Stimulated activated CD4-positive, alpha-beta T cell treated with anti-CD3 and anti-CD28 coated beads, Interleukin-2, amount 100 ng/mL, for 4 hours (primary cell): Measurements from ENCODE around the gene MYO5A.
"Not testable (repeated sequence)": the region's sequence is repeated elsewhere in the genome, so short reads cannot be mapped to it uniquely, and the experiment has no call there.

Source experiments
- DNase-seq: peaks from one replicate; pipeline ENCODE4 v3.0.0-alpha.2; 2020; ENCODE audit warnings: low read depth

MYO5A gene

GRCh38 chr15:52540374-52541012 lies 11.8 kb upstream of the MYO5A start:
- no peak for DNase-seq

DNA sequence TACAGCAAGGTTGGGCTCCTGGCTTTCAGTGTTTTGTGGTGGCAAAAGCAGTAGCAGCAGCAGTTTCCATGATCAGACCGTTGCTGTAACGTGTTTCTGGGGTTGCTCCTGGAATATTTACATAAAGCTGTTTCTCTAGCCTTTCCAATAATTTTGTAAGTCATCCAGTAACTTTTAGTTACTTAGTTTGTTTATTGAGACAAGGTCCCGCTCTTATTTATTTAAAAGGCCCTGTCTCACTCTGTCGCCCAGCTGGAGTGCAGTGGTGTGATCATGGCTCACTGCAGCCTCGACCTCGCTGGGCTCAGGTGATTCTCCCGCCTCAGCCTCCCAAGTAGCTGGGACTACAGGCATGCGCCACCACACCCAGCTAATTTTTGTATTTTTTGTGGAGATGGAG lies 8.8 kb upstream of the MYO5A start:
- DNase-seq: no peak

DNA sequence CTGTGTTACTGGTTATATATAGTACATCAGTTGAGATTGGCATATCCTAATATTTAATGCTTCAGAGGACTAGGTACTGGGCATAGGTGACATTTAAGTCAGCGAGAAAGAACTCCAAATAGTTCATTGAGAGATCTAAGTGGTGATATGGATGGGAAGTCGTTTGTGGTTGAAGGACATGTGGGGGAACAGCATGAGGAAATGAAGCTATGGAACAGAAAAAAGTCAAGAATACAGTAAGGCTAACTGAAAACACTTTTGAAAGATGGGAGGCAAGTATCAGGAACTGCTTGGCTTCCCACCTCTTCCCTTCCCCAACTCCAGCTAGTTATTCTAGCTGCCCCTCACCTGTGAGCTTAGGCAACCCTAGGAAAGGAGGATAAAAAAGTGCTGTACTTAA lies 3.7 kb upstream of the MYO5A start:
- no peak for DNase-seq

DNA sequence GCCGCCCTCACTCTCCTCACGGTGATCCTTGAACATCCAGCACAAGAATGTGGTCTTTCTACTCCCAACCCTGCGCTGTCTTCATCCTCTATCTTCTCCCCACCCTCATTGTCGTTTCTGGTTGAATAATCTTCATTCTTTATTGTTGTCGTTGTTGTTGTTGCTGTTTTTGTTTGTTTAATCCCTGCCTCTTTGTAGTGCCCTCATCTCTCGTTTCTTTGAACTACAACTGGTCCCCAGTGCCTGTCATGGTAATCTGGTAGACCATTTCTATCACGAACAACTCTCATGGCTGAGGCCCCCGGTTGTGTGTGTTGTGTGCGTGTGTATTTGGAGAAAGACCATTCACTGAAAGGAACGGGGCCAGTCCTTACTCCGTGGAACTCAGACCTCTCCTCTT lies 1.3 kb upstream of the MYO5A start:
- no peak for DNase-seq

DNA sequence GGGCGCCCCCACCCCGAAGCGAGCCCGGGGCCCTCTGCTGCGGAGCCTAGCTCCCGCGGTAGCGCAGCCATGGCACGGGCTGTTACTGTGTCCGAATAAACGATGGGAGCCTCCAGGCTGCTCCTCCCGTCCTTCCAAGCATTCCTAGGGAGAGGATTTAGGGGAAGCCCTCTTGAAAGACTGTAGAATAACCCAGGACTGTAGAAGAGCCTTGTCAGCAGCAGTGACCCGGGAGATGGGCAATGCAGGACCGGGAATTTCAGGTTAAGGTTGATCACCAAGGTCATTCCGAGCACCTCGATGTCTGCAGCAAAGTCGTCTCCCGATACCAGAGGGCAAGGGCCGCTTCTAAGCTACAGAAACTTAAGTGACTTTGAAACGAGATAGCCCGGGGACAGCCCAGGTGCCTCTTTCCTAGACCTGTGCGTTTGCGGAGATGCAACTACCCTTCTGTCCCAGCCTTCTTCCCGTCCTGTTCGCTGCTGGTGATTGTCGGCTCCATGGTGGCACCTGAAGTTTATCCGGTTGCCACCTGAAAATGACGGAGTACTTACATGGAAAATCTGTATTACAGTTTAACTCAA lies 753 bp upstream of the MYO5A start:
- no peak for DNase-seq

DNA sequence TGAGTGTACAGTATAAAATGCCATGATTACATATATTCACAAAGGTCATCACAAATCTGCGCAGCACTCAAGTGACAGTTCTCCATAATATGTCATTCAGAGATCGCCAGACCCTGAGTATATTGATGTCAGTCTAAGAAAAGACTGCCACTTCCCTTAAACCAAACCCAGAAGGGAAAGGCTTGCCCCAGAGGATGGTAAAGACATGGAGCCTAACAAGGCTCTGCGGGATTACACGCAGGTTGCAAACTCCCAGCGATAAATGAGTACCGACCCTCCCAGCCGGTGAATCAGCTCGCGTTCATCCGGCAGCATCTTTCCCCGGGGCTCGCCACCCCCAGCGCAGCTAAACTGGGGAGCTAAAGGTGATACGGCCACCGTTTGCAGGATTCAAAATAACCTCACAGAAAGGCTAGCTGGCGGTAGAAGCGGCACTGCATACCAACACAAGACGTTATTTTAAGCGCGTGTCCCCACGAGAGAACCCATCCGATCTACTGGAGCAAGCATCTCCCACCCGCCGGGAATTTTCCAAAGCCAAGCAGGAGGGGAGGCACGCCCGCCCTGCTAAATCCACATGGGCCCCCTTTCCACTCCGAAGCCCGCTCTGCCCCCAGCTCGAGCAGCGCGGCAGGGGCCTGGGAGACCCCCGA lies 643 bp downstream of the MYO5A start:
- DNase-seq: peak; percentile 36

DNA sequence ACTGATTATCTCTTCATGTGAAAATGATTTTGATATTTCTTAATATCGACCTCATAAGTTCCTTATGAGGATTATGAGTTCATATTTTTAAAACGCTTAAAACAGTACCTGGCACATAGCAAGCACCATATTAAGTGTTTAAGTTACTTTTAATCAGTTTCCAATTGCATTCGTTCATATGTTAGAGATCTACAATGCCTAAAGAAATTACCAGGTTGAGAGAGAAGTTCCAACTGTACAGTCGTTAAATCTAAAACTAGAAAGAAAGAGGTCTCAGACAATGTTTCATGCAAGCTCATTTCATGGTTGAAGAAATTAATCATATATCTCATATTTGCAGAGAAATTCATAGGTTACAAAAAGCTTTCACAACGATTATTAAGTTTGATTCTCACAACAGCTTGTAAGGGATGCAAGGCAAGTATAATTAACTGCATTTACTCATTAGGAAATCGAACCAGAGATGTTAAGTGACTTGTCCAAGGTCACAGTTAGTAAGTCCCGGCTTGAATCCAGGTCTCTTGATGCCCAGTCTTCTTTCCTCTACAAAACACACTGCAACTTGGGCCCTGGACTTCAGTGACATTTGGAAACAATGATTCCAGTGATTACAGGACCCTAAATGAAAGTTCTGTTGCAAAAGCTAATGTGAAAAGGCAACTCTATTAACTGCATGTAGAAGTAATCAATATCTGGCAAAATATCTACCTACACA lies 1.3 kb downstream of the MYO5A start:
- DNase-seq: no peak

- no peak for DNase-seq
Measured at GRCh38 chr15:52524223-52525136, 4.2 kb downstream of the MYO5A start.

DNA sequence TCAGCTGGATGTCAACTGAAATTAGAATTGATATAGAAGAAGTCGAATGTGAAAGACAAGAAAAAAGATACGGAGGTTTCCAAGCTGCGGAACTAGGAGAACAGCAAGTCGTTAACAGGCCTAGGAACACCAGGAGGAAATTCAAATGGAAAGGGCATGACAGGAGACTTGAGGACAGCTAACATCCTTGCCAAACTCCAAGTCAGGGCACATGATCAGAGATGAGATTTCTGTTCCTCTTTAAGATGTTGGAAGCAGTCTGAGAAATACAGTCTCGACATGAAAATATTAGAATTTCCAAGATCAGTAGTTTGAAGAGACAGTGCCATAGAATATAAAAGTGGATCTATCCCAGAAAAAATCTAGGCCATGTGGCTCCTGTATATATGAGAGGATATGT lies 5.0 kb downstream of the MYO5A start:
- no peak for DNase-seq

DNA sequence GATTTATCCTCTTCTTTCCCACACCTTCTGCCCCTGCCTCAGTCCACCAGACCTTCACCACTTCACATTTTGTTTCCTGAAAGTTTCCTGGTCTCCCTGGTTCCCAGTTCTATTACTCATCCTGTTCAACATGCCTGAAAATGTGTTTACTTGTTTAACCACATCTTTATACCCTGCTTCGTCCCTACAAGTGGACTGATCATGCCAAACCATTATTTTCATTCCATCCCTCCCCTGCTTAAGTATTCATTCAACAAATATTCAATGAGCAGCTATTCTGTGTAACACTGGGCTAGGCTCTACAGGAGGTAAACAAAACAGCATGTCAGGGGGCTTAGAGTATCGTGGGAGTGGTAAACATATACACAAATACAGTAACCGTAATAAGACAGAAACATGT lies 5.5 kb downstream of the MYO5A start:
- no peak for DNase-seq

- DNase-seq: no peak
Measured at GRCh38 chr15:52521682-52522081, 7.0 kb downstream of the MYO5A start.

GRCh38 chr15:52520421-52520820 lies 8.3 kb downstream of the MYO5A start:
- no peak for DNase-seq

- no peak for DNase-seq
Measured at GRCh38 chr15:52518487-52519371, 10.0 kb downstream of the MYO5A start.

GRCh38 chr15:52517014-52517413 lies 11.7 kb downstream of the MYO5A start:
- no peak for DNase-seq

- DNase-seq: no peak
Measured at GRCh38 chr15:52515343-52515742, 13.3 kb downstream of the MYO5A start.

DNA sequence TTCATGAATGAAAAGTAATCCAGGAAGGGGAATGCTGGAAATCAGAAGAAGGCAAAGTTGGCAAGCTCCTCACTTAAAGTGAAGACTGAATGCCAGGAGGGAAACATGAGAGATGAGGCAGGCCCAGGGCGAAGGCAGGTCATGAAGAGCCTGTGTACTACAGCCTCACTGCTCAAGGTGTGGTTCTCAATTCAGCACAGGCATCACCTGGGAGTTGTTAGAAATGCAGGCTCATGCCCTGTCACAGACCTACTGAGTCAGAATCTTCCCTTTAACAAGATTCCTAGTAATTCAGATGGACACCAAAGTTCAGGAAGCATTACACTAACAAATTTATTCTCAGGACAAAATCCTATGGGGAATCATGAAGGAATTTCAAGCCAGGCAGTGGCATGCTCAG lies 14.2 kb downstream of the MYO5A start:
- no peak for DNase-seq

- not testable (repeated sequence) for DNase-seq
Measured at GRCh38 chr15:52512869-52513268, 15.8 kb downstream of the MYO5A start.

GRCh38 chr15:52511084-52511483 lies 17.6 kb downstream of the MYO5A start:
- no peak for DNase-seq

- no peak for DNase-seq
Measured at GRCh38 chr15:52509500-52510245, 19.0 kb downstream of the MYO5A start.

- DNase-seq: no peak
Measured at GRCh38 chr15:52506549-52506948, 22.1 kb downstream of the MYO5A start.
